OCI-LY7 (cell line): ENCODE measurements around the gene ZNF530. TPM values are rescaled to one million over a fixed set of nuclear protein-coding genes. Genes with fewer than 3 reads are reported as not detected.

Experiments used
- BruUV-seq: library from RNA; stranded (reverse); fragments of 400-500 nt; replicated peaks from 2 replicates; lab custom pipeline; 2021; lab: Mats Ljungman, UMichigan
- CTCF ChIA-PET: fragments of 300-600 bp; sonication (Branson Sonifier 250); formaldehyde crosslinking; loops from one replicate; lab custom pipeline; 2022; ENCODE audit warnings: antibody characterized with exemption; ENCODE audit not compliant: unreplicated experiment; lab: Charles Lee
- POLR2A ChIA-PET: fragments of 300-600 bp; sonication (Branson Sonifier 250); formaldehyde crosslinking; loops from one replicate; lab custom pipeline; 2022; ENCODE audit warnings: antibody characterized with exemption; lab: Charles Lee
- DNase-seq: peaks from one replicate; pipeline ENCODE4 v3.0.0-alpha.2; 2015; ENCODE audit warnings: low spot score
- H2AFZ ChIP-seq: fragments of 200-600 bp; sonication (generic), shearing (Covaris generic); 2 replicates; pipeline ENCODE4 v1.6.1; 2014; ENCODE audit warnings: mild to moderate bottlenecking, antibody characterized with exemption, low read length, moderate library complexity
- H3K27ac ChIP-seq: fragments of 200-600 bp; sonication (generic); 2 replicates; pipeline ENCODE4 v1.5.1; 2014; ENCODE audit warnings: mixed run types, low read depth, mild to moderate bottlenecking, moderate library complexity, low read length, inconsistent platforms; ENCODE audit not compliant: poor library complexity, severe bottlenecking
- H3K36me3 ChIP-seq: fragments of 200-600 bp; sonication (generic); 2 replicates; pipeline ENCODE4 v1.6.1; 2014; ENCODE audit warnings: mild to moderate bottlenecking, antibody characterized with exemption, low read length, moderate library complexity, mixed read lengths; ENCODE audit not compliant: insufficient read depth
- H3K4me1 ChIP-seq: fragments of 200-600 bp; sonication (generic); 2 replicates; pipeline ENCODE4 v1.5.1; 2014; ENCODE audit warnings: mild to moderate bottlenecking, low read length; ENCODE audit not compliant: insufficient read depth, poor library complexity, severe bottlenecking
- H3K4me2 ChIP-seq: fragments of 200-600 bp; sonication (generic); 2 replicates; pipeline ENCODE4 v1.6.1; 2014; ENCODE audit warnings: mild to moderate bottlenecking, low read length
- H3K4me3 ChIP-seq: fragments of 200-600 bp; sonication (generic); 2 replicates; pipeline ENCODE4 v1.5.1; 2014; ENCODE audit warnings: mild to moderate bottlenecking, low read depth, low read length; ENCODE audit not compliant: poor library complexity, severe bottlenecking
- H3K79me2 ChIP-seq: fragments of 200-600 bp; sonication (generic); 2 replicates; pipeline ENCODE4 v1.6.1; 2016; ENCODE audit warnings: low read depth, mild to moderate bottlenecking, low read length, moderate library complexity, mixed read lengths; ENCODE audit not compliant: insufficient read depth
- H3K9me2 ChIP-seq: fragments of 200-600 bp; sonication (generic); 2 replicates; pipeline ENCODE4 v1.6.1; 2016; ENCODE audit warnings: mild to moderate bottlenecking, low read length, mixed read lengths; ENCODE audit not compliant: insufficient read depth
- H3K9me3 ChIP-seq: fragments of 200-600 bp; sonication (generic); 2 replicates; pipeline ENCODE4 v1.6.1; 2014; ENCODE audit warnings: mild to moderate bottlenecking, mixed run types, low read length, mixed read lengths
- H4K20me1 ChIP-seq: fragments of 200-600 bp; sonication (generic); 2 replicates; pipeline ENCODE4 v1.6.1; 2014; ENCODE audit warnings: mild to moderate bottlenecking, antibody characterized with exemption, low read length, moderate library complexity, mixed read lengths; ENCODE audit not compliant: insufficient read depth
- EZH2phosphoT487 ChIP-seq: fragments of 200-600 bp; sonication (generic); IDR thresholded peaks from 2 replicates; pipeline ENCODE4 v1.6.1; 2018; ENCODE audit warnings: low read depth, borderline replicate concordance, mild to moderate bottlenecking, mixed run types, antibody characterized with exemption, low read length, moderate library complexity, mixed read lengths
- intact Hi-C: fragments of 100-400 bp; cut with micrococcal nuclease; formaldehyde crosslinking; loops from one replicate; pipeline ENCODE4 v1.10.0; 2022; ENCODE audit not compliant: unreplicated experiment
- total RNA-seq, 2 experiments: library from RNA; depleted of rRNA in 1 of 2; stranded (reverse); fragments of >200 nt in 1 of 2; shearing (Covaris generic) in 1 of 2; gene quantifications; 2 replicates each; pipeline ENCODE4 v1.2.3, GENCODE V29; 2014 to 2022
- TF ChIP-seq, protein P1 (sequence below): fragments of 200-600 bp; sonication (generic); conservative IDR thresholded peaks from 2 replicates; pipeline ENCODE4 v1.5.1; 2014; ENCODE audit warnings: mild to moderate bottlenecking, antibody characterized with exemption, low read length, moderate library complexity, mixed read lengths

ZNF530 gene
- total RNA-seq, 2 experiments from 2014 or later: 8.0 to 13.4 TPM

DNA sequence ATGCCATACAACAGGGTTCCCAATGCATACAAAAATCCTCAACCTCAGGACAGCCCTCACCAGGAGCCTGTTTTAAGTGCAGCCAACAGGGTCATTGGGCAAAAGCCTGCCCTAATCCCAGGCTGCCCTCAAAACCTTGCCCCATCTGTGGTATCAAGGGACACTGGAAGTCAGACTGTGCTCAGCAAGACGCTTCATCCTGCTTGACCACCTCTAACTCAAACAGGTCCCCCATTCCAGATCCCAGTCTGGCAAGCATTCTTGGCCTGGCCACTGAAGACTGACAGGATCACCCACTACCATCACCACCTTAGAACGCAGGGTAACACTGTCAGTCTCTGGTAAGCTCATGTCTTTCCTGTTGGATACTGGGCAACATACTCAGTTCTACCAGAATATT, 54.0 kb downstream of the ZNF530 start:
- no peak for DNase-seq
- BruUV-seq: no TSS peak
- intact Hi-C loops: no loop called here
- TF ChIP-seq EZH2phosphoT487: no peak
- TF ChIP-seq, protein P1, sequence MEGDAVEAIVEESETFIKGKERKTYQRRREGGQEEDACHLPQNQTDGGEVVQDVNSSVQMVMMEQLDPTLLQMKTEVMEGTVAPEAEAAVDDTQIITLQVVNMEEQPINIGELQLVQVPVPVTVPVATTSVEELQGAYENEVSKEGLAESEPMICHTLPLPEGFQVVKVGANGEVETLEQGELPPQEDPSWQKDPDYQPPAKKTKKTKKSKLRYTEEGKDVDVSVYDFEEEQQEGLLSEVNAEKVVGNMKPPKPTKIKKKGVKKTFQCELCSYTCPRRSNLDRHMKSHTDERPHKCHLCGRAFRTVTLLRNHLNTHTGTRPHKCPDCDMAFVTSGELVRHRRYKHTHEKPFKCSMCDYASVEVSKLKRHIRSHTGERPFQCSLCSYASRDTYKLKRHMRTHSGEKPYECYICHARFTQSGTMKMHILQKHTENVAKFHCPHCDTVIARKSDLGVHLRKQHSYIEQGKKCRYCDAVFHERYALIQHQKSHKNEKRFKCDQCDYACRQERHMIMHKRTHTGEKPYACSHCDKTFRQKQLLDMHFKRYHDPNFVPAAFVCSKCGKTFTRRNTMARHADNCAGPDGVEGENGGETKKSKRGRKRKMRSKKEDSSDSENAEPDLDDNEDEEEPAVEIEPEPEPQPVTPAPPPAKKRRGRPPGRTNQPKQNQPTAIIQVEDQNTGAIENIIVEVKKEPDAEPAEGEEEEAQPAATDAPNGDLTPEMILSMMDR: no peak
- Histone ChIP-seq H4K20me1 (no peaks in the 10 kb centered on the region), H3K36me3 (no peaks in the 10 kb centered on the region), H3K4me1 (no peaks in the 10 kb centered on the region), H3K27ac (no peak overlapping the region), H3K4me2 (no peak overlapping the region), H3K4me3 (no peak overlapping the region), H3K79me2 (no peaks in the 10 kb centered on the region), H3K9me2 (no peaks in the 10 kb centered on the region), H2AFZ (no peak overlapping the region), H3K9me3 (no peaks in the 10 kb centered on the region)
- POLR2A ChIA-PET: no interaction called here
- CTCF ChIA-PET: no interaction called here

DNA sequence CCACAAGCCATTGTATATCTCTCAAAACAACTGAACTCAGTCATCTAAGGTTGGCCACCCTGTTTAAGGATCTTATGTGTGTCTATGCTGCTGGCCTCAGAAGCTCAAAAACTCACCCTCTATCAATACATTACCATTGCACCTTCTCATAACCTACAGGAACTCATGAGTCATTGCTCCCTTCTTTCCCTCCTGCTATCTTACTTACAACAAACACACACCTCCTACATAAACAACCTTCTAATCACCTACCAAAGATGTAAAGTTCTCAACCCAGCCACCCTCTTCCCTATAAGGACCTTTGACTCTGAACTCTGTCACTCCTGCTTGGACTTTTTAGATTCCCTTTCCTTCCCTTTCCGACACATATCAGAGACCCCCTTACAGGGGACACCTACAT, 55.8 kb downstream of the ZNF530 start:
- no peak overlapping the region for H3K4me3 ChIP-seq
- H4K20me1 ChIP-seq: no peaks in the 10 kb centered on the region
- H3K27ac ChIP-seq: no peak overlapping the region
- no peak overlapping the region for H2AFZ ChIP-seq
- POLR2A ChIA-PET: no interaction called here
- intact Hi-C loops: no loop called here
- TF ChIP-seq, protein P1: no peak
- no peak for TF ChIP-seq EZH2phosphoT487
- no peaks in the 10 kb centered on the region for H3K79me2 ChIP-seq
- no TSS peak for BruUV-seq
- H3K36me3 ChIP-seq: no peaks in the 10 kb centered on the region
- DNase-seq: no peak
- no peaks in the 10 kb centered on the region for H3K9me3 ChIP-seq
- no peaks in the 10 kb centered on the region for H3K9me2 ChIP-seq
- H3K4me2 ChIP-seq: no peak overlapping the region
- no peaks in the 10 kb centered on the region for H3K4me1 ChIP-seq
- CTCF ChIA-PET: no interaction called here

DNA sequence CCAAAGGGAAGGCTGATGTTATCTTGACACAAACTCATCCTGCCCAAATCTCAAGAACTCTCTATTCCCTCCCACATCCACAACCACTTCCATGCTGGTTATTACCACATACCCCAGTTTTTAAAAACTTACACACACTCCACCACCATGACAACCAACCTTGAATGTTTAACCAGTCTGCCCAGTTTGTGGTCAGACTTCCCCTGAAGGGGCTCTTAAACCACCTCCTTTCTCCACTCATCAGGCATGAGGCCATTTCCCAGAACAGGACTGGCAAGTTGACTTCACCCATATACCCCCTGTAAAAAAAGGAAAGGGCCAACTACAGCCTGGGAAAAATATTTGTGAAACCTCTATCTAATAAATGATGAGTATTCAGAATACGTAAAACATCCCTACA, 56.7 kb downstream of the ZNF530 start:
- CTCF ChIA-PET: no interaction called here
- H3K27ac ChIP-seq: no peak overlapping the region
- TF ChIP-seq, protein P1: no peak
- TF ChIP-seq EZH2phosphoT487: no peak
- H2AFZ ChIP-seq: no peak overlapping the region
- no peaks in the 10 kb centered on the region for H4K20me1 ChIP-seq
- no peaks in the 10 kb centered on the region for H3K9me3 ChIP-seq
- intact Hi-C loops: no loop called here
- DNase-seq: no peak
- no TSS peak for BruUV-seq
- no peaks in the 10 kb centered on the region for H3K9me2 ChIP-seq
- no peaks in the 10 kb centered on the region for H3K4me1 ChIP-seq
- no peaks in the 10 kb centered on the region for H3K36me3 ChIP-seq
- H3K4me2 ChIP-seq: no peak overlapping the region
- no peaks in the 10 kb centered on the region for H3K79me2 ChIP-seq
- H3K4me3 ChIP-seq: no peak overlapping the region
- POLR2A ChIA-PET: no interaction called here

Other genes starting within 250 kb of the ZNF530 start
- 5.0 and 6.8 TPM in 2 replicates for gene ZNF304, start 248.6 kb upstream of the ZNF530 start, total RNA-seq (2014; rRNA removed; shearing (Covaris generic))
- gene ZNF304, start 248.6 kb upstream of the ZNF530 start, total RNA-seq (2022): 5.8 and 6.8 TPM in 2 replicates
- 12.7 and 19.3 TPM in 2 replicates for gene TRAPPC2B, start 236.3 kb upstream of the ZNF530 start, total RNA-seq (2014; rRNA removed; shearing (Covaris generic))
- gene TRAPPC2B, start 236.3 kb upstream of the ZNF530 start, total RNA-seq (2022): 8.7 and 9.8 TPM in 2 replicates
- gene ZNF547, start 236.3 kb upstream of the ZNF530 start, total RNA-seq (2014; rRNA removed; shearing (Covaris generic)): 2.8 and 3.9 TPM in 2 replicates
- 4.5 and 4.8 TPM in 2 replicates for gene ZNF547, start 236.3 kb upstream of the ZNF530 start, total RNA-seq (2022)
- gene ZNF548, start 210.0 kb upstream of the ZNF530 start, total RNA-seq (2014; rRNA removed; shearing (Covaris generic)): 18.9 and 23.9 TPM in 2 replicates
- 41.8 and 42.4 TPM in 2 replicates for gene ZNF548, start 210.0 kb upstream of the ZNF530 start, total RNA-seq (2022)
- gene ZNF17, start 188.7 kb upstream of the ZNF530 start, total RNA-seq (2014; rRNA removed; shearing (Covaris generic)): 18.9 and 31.4 TPM in 2 replicates
- 14.9 and 15.9 TPM in 2 replicates for gene ZNF17, start 188.7 kb upstream of the ZNF530 start, total RNA-seq (2022)
- 27.1 and 30.1 TPM in 2 replicates for gene ZNF749, start 164.6 kb upstream of the ZNF530 start, total RNA-seq (2014; rRNA removed; shearing (Covaris generic))
- gene ZNF749, start 164.6 kb upstream of the ZNF530 start, total RNA-seq (2022): 14.2 and 18.0 TPM in 2 replicates
- not detected in 2 replicates for gene VN1R1, start 142.7 kb upstream of the ZNF530 start, total RNA-seq (2014; rRNA removed; shearing (Covaris generic))
- gene VN1R1, start 142.7 kb upstream of the ZNF530 start, total RNA-seq (2022): not detected in 2 replicates
- 0.85 and 0.88 TPM in 2 replicates for gene ZNF772, start 122.3 kb upstream of the ZNF530 start, total RNA-seq (2014; rRNA removed; shearing (Covaris generic))
- 1.1 and 1.5 TPM in 2 replicates for gene ZNF772, start 122.3 kb upstream of the ZNF530 start, total RNA-seq (2022)
- gene ZNF419, start 112.1 kb upstream of the ZNF530 start, total RNA-seq (2014; rRNA removed; shearing (Covaris generic)): 5.0 and 7.2 TPM in 2 replicates
- 6.7 and 10.5 TPM in 2 replicates for gene ZNF419, start 112.1 kb upstream of the ZNF530 start, total RNA-seq (2022)
- 9.6 and 12.0 TPM in 2 replicates for gene ZNF773, start 99.9 kb upstream of the ZNF530 start, total RNA-seq (2014; rRNA removed; shearing (Covaris generic))
- 6.1 and 8.7 TPM in 2 replicates for gene ZNF773, start 99.9 kb upstream of the ZNF530 start, total RNA-seq (2022)
- 6.1 and 7.5 TPM in 2 replicates for gene ZNF549, start 72.5 kb upstream of the ZNF530 start, total RNA-seq (2014; rRNA removed; shearing (Covaris generic))
- 6.6 and 8.8 TPM in 2 replicates for gene ZNF549, start 72.5 kb upstream of the ZNF530 start, total RNA-seq (2022)
- gene ZNF550, start 40.0 kb upstream of the ZNF530 start, total RNA-seq (2014; rRNA removed; shearing (Covaris generic)): 6.3 and 6.9 TPM in 2 replicates
- gene ZNF550, start 40.0 kb upstream of the ZNF530 start, total RNA-seq (2022): 6.8 and 8.7 TPM in 2 replicates
- gene ZNF416, start 21.0 kb upstream of the ZNF530 start, total RNA-seq (2014; rRNA removed; shearing (Covaris generic)): 4.6 and 5.0 TPM in 2 replicates
- gene ZNF416, start 21.0 kb upstream of the ZNF530 start, total RNA-seq (2022): 3.1 and 4.9 TPM in 2 replicates
- gene ZIK1, start 15.7 kb upstream of the ZNF530 start, total RNA-seq (2014; rRNA removed; shearing (Covaris generic)): 0.47 and 0.98 TPM in 2 replicates
- not detected in 2 replicates for gene ZIK1, start 15.7 kb upstream of the ZNF530 start, total RNA-seq (2022)
- gene ZNF134, start 14.4 kb downstream of the ZNF530 start, total RNA-seq (2014; rRNA removed; shearing (Covaris generic)): 11.1 and 19.9 TPM in 2 replicates
- 7.7 and 11.0 TPM in 2 replicates for gene ZNF134, start 14.4 kb downstream of the ZNF530 start, total RNA-seq (2022)
- 12.1 and 19.0 TPM in 2 replicates for gene ZNF211, start 33.3 kb downstream of the ZNF530 start, total RNA-seq (2014; rRNA removed; shearing (Covaris generic))
- gene ZNF211, start 33.3 kb downstream of the ZNF530 start, total RNA-seq (2022): 10.5 and 15.2 TPM in 2 replicates
- gene ZSCAN4, start 69.0 kb downstream of the ZNF530 start, total RNA-seq (2014; rRNA removed; shearing (Covaris generic)): not detected in 2 replicates
- gene ZSCAN4, start 69.0 kb downstream of the ZNF530 start, total RNA-seq (2022): not detected in 2 replicates
- gene ZNF551, start 82.1 kb downstream of the ZNF530 start, total RNA-seq (2014; rRNA removed; shearing (Covaris generic)): 14.2 and 21.3 TPM in 2 replicates
- gene ZNF551, start 82.1 kb downstream of the ZNF530 start, total RNA-seq (2022): 10.5 and 12.0 TPM in 2 replicates
- not detected in 2 replicates for gene ZNF154, start 109.3 kb downstream of the ZNF530 start, total RNA-seq (2014; rRNA removed; shearing (Covaris generic))
- not detected in 2 replicates for gene ZNF154, start 109.3 kb downstream of the ZNF530 start, total RNA-seq (2022)
- gene ZNF671, start 127.7 kb downstream of the ZNF530 start, total RNA-seq (2014; rRNA removed; shearing (Covaris generic)): 9.2 and 10.8 TPM in 2 replicates
- 9.8 and 11.4 TPM in 2 replicates for gene ZNF671, start 127.7 kb downstream of the ZNF530 start, total RNA-seq (2022)
- gene ZNF776, start 146.9 kb downstream of the ZNF530 start, total RNA-seq (2014; rRNA removed; shearing (Covaris generic)): 17.3 and 36.0 TPM in 2 replicates
- gene ZNF776, start 146.9 kb downstream of the ZNF530 start, total RNA-seq (2022): 19.6 and 20.6 TPM in 2 replicates
- 19.7 and 21.6 TPM in 2 replicates for gene ZNF586, start 169.8 kb downstream of the ZNF530 start, total RNA-seq (2014; rRNA removed; shearing (Covaris generic))
- 23.8 and 25.2 TPM in 2 replicates for gene ZNF586, start 169.8 kb downstream of the ZNF530 start, total RNA-seq (2022)
- gene ZNF552, start 215.0 kb downstream of the ZNF530 start, total RNA-seq (2014; rRNA removed; shearing (Covaris generic)): 8.6 and 10.2 TPM in 2 replicates
- 11.4 and 12.5 TPM in 2 replicates for gene ZNF552, start 215.0 kb downstream of the ZNF530 start, total RNA-seq (2022)
- gene ZNF587B, start 230.4 kb downstream of the ZNF530 start, total RNA-seq (2014; rRNA removed; shearing (Covaris generic)): 19.8 and 20.2 TPM in 2 replicates
- 24.6 and 25.8 TPM in 2 replicates for gene ZNF587B, start 230.4 kb downstream of the ZNF530 start, total RNA-seq (2022)
- gene ZNF587, start 250.0 kb downstream of the ZNF530 start, total RNA-seq (2014; rRNA removed; shearing (Covaris generic)): 22.7 and 25.0 TPM in 2 replicates
- 45.9 and 52.5 TPM in 2 replicates for gene ZNF587, start 250.0 kb downstream of the ZNF530 start, total RNA-seq (2022)